HFF-Myc (cell line): Measurements from ENCODE around the gene KRTAP21-2.

Experiments used
- DNase-seq: peaks from one replicate; pipeline ENCODE4 v3.0.0-alpha.2; 2011; ENCODE audit warnings: low read depth; ENCODE audit errors: extremely low read depth
- H3K4me3 ChIP-seq: replicated peaks from 2 replicates; pipeline ENCODE4 v1.5.1; 2011; ENCODE audit warnings: low read depth, mild to moderate bottlenecking, control low read depth, low read length
- CTCF ChIP-seq: IDR thresholded peaks from 2 replicates; pipeline ENCODE4 v1.5.1; 2012; ENCODE audit warnings: mild to moderate bottlenecking, low read depth, low read length, control low read depth; ENCODE audit errors: missing control alignments

KRTAP21-2 gene

DNA sequence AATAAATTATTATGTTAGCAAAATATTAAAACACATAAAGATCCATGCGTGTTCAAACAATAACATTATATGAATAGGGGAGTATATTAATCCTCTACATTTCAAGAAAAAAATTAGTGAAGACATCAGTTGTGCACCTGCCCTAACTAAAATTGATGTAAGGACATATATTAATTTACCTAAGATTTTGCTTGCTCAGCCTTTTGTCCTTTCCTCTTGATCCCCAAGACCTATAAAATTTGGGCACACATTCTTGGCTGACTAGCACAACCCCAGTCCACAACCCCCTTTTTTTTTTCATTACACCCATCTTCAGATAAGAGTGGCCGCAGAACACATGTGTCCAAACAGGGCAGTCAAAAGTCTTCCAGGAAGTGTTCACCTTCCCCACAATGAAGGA lies 6.6 kb downstream of the KRTAP21-2 start:
- no peak for TF ChIP-seq CTCF
- no peak overlapping the region for H3K4me3 ChIP-seq
- DNase-seq, result no peak

GRCh38 chr21:30733026-30733425 lies 14.0 kb downstream of the KRTAP21-2 start:
- H3K4me3 ChIP-seq, result no peak overlapping the region
- no peak for DNase-seq
- TF ChIP-seq CTCF, result no peak

GRCh38 chr21:30726726-30727125 lies 20.3 kb downstream of the KRTAP21-2 start:
- DNase-seq, result no peak
- TF ChIP-seq CTCF, result no peak
- no peak overlapping the region for H3K4me3 ChIP-seq

GRCh38 chr21:30719401-30719800 lies 27.7 kb downstream of the KRTAP21-2 start:
- no peak overlapping the region for H3K4me3 ChIP-seq
- DNase-seq, result no peak
- TF ChIP-seq CTCF, result no peak

GRCh38 chr21:30718239-30718909 lies 28.7 kb downstream of the KRTAP21-2 start, which contains the start of gene KRTAP21-3:
Gene KRTAP21-3 (minus strand): TSS chr21:30718777. CDS start chr21:30718759, 18 bp downstream.
- TF ChIP-seq CTCF, result no peak
- no peak within 1 kb of the TSS for H3K4me3 ChIP-seq
- DNase-seq, result no peak

- H3K4me3 ChIP-seq, result no peak overlapping the region
- no peak for DNase-seq
- no peak for TF ChIP-seq CTCF
Observed at GRCh38 chr21:30717105-30717504, 30.0 kb downstream of the KRTAP21-2 start.

GRCh38 chr21:30714946-30715345 lies 32.1 kb downstream of the KRTAP21-2 start:
- TF ChIP-seq CTCF, result no peak
- DNase-seq, result no peak
- no peak overlapping the region for H3K4me3 ChIP-seq
